22Rv1 (cell line): ENCODE data around the gene KIF26B.

Experiments used
- ZFX ChIP-seq: fragments of 450-650 bp; IDR thresholded peaks from 2 replicates; pipeline ENCODE4 v1.6.1; 2017; ENCODE audit warnings: antibody characterized with exemption, borderline replicate concordance
- TF ChIP-seq, protein P1 (sequence below): fragments of 450-650 bp; IDR thresholded peaks from 2 replicates; pipeline ENCODE4 v1.5.1; 2017; ENCODE audit warnings: mild to moderate bottlenecking

DNA sequence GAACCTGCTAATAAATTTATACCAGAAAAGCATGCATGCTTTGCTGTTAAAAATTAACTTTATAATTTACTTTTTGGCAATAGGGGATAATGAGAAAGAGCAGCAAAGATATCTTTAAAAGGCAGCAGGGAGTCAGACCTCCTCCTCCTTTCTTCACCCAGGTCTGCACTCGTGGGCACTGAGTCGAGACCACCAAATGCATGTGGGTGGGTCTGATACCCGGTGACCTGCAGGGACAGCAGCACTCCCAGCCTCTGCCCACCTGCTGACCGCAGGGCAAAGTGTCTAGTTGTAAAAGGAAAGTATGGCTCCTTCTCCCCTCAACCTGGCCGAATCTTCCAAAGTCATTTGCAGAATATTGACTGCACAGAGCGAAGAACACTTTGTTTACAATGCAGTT lies 43.7 kb upstream of the KIF26B start:
- TF ChIP-seq, protein P1, sequence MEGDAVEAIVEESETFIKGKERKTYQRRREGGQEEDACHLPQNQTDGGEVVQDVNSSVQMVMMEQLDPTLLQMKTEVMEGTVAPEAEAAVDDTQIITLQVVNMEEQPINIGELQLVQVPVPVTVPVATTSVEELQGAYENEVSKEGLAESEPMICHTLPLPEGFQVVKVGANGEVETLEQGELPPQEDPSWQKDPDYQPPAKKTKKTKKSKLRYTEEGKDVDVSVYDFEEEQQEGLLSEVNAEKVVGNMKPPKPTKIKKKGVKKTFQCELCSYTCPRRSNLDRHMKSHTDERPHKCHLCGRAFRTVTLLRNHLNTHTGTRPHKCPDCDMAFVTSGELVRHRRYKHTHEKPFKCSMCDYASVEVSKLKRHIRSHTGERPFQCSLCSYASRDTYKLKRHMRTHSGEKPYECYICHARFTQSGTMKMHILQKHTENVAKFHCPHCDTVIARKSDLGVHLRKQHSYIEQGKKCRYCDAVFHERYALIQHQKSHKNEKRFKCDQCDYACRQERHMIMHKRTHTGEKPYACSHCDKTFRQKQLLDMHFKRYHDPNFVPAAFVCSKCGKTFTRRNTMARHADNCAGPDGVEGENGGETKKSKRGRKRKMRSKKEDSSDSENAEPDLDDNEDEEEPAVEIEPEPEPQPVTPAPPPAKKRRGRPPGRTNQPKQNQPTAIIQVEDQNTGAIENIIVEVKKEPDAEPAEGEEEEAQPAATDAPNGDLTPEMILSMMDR = no peak
- TF ChIP-seq ZFX = no peak
